Measurements from ENCODE around the gene HMGN5. TPM values are rescaled to one million over a fixed set of nuclear protein-coding genes. Genes with fewer than 3 reads are reported as not detected.
A peak's percentile ranks its signal among the peaks of the same experiment; 100 is the strongest.

Gene HMGN5
- polyA plus RNA-seq, 1 of the 3 experiments (the other 2 are of a cell fraction), result 1.5 TPM

DNA sequence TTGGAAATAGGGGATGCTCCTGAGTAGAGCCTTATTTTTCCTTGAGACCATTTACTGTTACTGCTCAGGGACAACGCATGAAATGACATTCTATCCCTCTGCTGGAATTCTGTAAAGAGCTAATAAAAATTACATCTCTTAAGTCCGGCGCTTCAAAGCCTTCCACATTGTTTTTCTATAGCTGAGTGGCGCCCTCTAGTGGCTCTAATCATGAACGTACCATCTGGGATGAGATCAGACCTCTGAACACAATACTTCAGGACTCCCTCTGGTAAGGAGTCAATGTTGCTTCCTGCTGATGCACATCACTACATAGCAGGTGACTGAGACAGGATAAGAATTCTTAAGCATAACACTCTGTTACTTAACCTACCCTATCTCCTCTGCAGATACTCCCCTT, 6.0 kb downstream of the HMGN5 start:
- Histone ChIP-seq H3K9me2 (no peaks in the 10 kb centered on the region), H3K4me3 (ENCODE audit: low read depth in 2 of 2, low read length in 1 of 2) (no peak overlapping the region), H3K27ac (ENCODE audit: low read depth in 2 of 2, low read length in 1 of 2) (no peak overlapping the region), H3K4me1 (ENCODE audit: control insufficient read depth in 1 of 2, insufficient read depth in 2 of 2, low read depth in 1 of 2, low read length in 1 of 2) (no peaks in the 10 kb centered on the region), H3K79me2 (ENCODE audit: insufficient read depth) (no peaks in the 10 kb centered on the region), H2AFZ (ENCODE audit: low read depth) (no peak overlapping the region), H3K27me3 (ENCODE audit: insufficient read depth) (no peaks in the 10 kb centered on the region), H3F3A (replicated peaks; ENCODE audit: insufficient read depth) (no peaks in the 10 kb centered on the region), H3K4me2 (no peak overlapping the region), H3K36me3 (replicated peaks in 1 of 2; ENCODE audit: control insufficient read depth in 1 of 2, insufficient read depth in 2 of 2, low read length in 1 of 2) (no peaks in the 10 kb centered on the region), H3K9me3 (no peaks in the 10 kb centered on the region), H4K20me1 (ENCODE audit: insufficient read depth) (no peaks in the 10 kb centered on the region), H3K9ac (no peak overlapping the region)
- ChIA-PET CTCF (interaction anchor here (0.6 to 1.4 kb wide), 13 partner anchors 9 to 85 kb away, joined by 3 to 6 read pairs (median 4); no protein-coding TSS in a partner anchor), POLR2A (no interaction called here)
- TF ChIP-seq, protein P1, sequence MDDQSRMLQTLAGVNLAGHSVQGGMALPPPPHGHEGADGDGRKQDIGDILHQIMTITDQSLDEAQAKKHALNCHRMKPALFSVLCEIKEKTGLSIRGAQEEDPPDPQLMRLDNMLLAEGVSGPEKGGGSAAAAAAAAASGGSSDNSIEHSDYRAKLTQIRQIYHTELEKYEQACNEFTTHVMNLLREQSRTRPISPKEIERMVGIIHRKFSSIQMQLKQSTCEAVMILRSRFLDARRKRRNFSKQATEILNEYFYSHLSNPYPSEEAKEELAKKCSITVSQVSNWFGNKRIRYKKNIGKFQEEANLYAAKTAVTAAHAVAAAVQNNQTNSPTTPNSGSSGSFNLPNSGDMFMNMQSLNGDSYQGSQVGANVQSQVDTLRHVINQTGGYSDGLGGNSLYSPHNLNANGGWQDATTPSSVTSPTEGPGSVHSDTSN (IDR thresholded peaks at IDR 0.05), result no peak
- TF ChIP-seq, protein P2, sequence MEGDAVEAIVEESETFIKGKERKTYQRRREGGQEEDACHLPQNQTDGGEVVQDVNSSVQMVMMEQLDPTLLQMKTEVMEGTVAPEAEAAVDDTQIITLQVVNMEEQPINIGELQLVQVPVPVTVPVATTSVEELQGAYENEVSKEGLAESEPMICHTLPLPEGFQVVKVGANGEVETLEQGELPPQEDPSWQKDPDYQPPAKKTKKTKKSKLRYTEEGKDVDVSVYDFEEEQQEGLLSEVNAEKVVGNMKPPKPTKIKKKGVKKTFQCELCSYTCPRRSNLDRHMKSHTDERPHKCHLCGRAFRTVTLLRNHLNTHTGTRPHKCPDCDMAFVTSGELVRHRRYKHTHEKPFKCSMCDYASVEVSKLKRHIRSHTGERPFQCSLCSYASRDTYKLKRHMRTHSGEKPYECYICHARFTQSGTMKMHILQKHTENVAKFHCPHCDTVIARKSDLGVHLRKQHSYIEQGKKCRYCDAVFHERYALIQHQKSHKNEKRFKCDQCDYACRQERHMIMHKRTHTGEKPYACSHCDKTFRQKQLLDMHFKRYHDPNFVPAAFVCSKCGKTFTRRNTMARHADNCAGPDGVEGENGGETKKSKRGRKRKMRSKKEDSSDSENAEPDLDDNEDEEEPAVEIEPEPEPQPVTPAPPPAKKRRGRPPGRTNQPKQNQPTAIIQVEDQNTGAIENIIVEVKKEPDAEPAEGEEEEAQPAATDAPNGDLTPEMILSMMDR (IDR thresholded peaks at IDR 0.05), result peak; percentile 84
- TF ChIP-seq RAD21 (IDR thresholded peaks at IDR 0.05; ENCODE audit: low read length) (peak; percentile 61), FOXJ3 (CRISPR knock-in tag; IDR thresholded peaks at IDR 0.05) (no peak), JUND (IDR thresholded peaks at IDR 0.05) (no peak), NRF1 (IDR thresholded peaks at IDR 0.05; ENCODE audit: low read depth, low read length) (no peak), TCF12 (IDR thresholded peaks at IDR 0.05) (no peak), ELF1 (IDR thresholded peaks at IDR 0.05) (no peak), GABPA (IDR thresholded peaks at IDR 0.05; ENCODE audit: low read depth) (no peak), MXI1 (IDR thresholded peaks at IDR 0.05; ENCODE audit: low read depth, low read length) (no peak), SMC3 (IDR thresholded peaks at IDR 0.05; ENCODE audit: low read depth, low read length) (peak; percentile 43), EZH2phosphoT487 (IDR thresholded peaks at IDR 0.05; ENCODE audit: borderline replicate concordance, low read depth) (no peak), FOXM1 (IDR thresholded peaks at IDR 0.05; ENCODE audit: low read depth) (no peak), EP300 (IDR thresholded peaks at IDR 0.05; ENCODE audit: borderline replicate concordance in 1 of 2, low read depth in 1 of 2, low read length in 1 of 2) (no peak), GATA2 (CRISPR knock-in tag; IDR thresholded peaks at IDR 0.05) (no peak), RCOR1 (IDR thresholded peaks at IDR 0.05; ENCODE audit: low read length) (no peak), MEF2A (IDR thresholded peaks at IDR 0.05; ENCODE audit: borderline replicate concordance, low read depth) (no peak), TAF1 (IDR thresholded peaks at IDR 0.05; ENCODE audit: borderline replicate concordance, low read depth, low read length) (no peak), CHD2 (IDR thresholded peaks at IDR 0.05; ENCODE audit: low read length, partially characterized antibody) (no peak), POLR2AphosphoS5 (IDR thresholded peaks at IDR 0.05; ENCODE audit: low read depth, low read length) (no peak), NFIC (IDR thresholded peaks at IDR 0.05; ENCODE audit: borderline replicate concordance) (no peak), TEAD4 (IDR thresholded peaks at IDR 0.05; ENCODE audit: borderline replicate concordance, insufficient read depth) (no peak), FOSL2 (IDR thresholded peaks at IDR 0.05; ENCODE audit: borderline replicate concordance, low read depth) (no peak)
- TF ChIP-seq, protein P3, sequence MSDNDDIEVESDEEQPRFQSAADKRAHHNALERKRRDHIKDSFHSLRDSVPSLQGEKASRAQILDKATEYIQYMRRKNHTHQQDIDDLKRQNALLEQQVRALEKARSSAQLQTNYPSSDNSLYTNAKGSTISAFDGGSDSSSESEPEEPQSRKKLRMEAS (IDR thresholded peaks at IDR 0.05; ENCODE audit: low read depth), result no peak
- TF ChIP-seq, protein P4, sequence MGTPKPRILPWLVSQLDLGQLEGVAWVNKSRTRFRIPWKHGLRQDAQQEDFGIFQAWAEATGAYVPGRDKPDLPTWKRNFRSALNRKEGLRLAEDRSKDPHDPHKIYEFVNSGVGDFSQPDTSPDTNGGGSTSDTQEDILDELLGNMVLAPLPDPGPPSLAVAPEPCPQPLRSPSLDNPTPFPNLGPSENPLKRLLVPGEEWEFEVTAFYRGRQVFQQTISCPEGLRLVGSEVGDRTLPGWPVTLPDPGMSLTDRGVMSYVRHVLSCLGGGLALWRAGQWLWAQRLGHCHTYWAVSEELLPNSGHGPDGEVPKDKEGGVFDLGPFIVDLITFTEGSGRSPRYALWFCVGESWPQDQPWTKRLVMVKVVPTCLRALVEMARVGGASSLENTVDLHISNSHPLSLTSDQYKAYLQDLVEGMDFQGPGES (IDR thresholded peaks at IDR 0.05; ENCODE audit: low read depth, low read length), result no peak
- TF ChIP-seq, protein P5, sequence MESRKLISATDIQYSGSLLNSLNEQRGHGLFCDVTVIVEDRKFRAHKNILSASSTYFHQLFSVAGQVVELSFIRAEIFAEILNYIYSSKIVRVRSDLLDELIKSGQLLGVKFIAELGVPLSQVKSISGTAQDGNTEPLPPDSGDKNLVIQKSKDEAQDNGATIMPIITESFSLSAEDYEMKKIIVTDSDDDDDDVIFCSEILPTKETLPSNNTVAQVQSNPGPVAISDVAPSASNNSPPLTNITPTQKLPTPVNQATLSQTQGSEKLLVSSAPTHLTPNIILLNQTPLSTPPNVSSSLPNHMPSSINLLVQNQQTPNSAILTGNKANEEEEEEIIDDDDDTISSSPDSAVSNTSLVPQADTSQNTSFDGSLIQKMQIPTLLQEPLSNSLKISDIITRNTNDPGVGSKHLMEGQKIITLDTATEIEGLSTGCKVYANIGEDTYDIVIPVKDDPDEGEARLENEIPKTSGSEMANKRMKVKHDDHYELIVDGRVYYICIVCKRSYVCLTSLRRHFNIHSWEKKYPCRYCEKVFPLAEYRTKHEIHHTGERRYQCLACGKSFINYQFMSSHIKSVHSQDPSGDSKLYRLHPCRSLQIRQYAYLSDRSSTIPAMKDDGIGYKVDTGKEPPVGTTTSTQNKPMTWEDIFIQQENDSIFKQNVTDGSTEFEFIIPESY (IDR thresholded peaks at IDR 0.05; ENCODE audit: borderline replicate concordance, low read depth), result no peak
- TF ChIP-seq, protein P6, sequence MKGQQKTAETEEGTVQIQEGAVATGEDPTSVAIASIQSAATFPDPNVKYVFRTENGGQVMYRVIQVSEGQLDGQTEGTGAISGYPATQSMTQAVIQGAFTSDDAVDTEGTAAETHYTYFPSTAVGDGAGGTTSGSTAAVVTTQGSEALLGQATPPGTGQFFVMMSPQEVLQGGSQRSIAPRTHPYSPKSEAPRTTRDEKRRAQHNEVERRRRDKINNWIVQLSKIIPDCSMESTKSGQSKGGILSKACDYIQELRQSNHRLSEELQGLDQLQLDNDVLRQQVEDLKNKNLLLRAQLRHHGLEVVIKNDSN (IDR thresholded peaks at IDR 0.05; ENCODE audit: borderline replicate concordance, low read depth), result no peak
- DNase-seq, result peak; percentile 38
- 0% methylated on average over 5 of the region's 5 CpGs for WGBS (ENCODE audit: low lambda C conversion rate)

All from SK-N-SH (cell line).